Measurements from ENCODE around the gene MED8.

The MED8 gene

GRCh38 chr1:43345120-43345519 is 44.5 kb downstream of the MED8 start:
- no peak for FAIRE-seq
- TF ChIP-seq SPI1 (IDR thresholded peaks at IDR 0.05; ENCODE audit: low read depth, low read length) (no peak), POLR2AphosphoS5 (IDR thresholded peaks at IDR 0.05; ENCODE audit: low read depth, low read length) (no peak), POLR2A (IDR thresholded peaks at IDR 0.05; ENCODE audit: low read depth, low read length) (no peak), TAF1 (IDR thresholded peaks at IDR 0.05; ENCODE audit: low read depth, low read length) (no peak), PAX5 (IDR thresholded peaks at IDR 0.05; ENCODE audit: insufficient read depth, low read length, severe bottlenecking) (no peak), POU2F2 (IDR thresholded peaks at IDR 0.05; ENCODE audit: low read depth, low read length) (no peak)
- DNase-seq (ENCODE audit: insufficient read length, low spot score): no peak

- FAIRE-seq (no peak), DNase-seq (ENCODE audit: insufficient read length, low spot score) (no peak)
- TF ChIP-seq POLR2AphosphoS5 (IDR thresholded peaks at IDR 0.05; ENCODE audit: low read depth, low read length): no peak
- TF ChIP-seq SPI1 (IDR thresholded peaks at IDR 0.05; ENCODE audit: low read depth, low read length): no peak
- TF ChIP-seq POU2F2 (IDR thresholded peaks at IDR 0.05; ENCODE audit: low read depth, low read length): no peak
- TF ChIP-seq PAX5 (IDR thresholded peaks at IDR 0.05; ENCODE audit: insufficient read depth, low read length, severe bottlenecking): no peak
- no peak for TF ChIP-seq TAF1 (IDR thresholded peaks at IDR 0.05; ENCODE audit: low read depth, low read length)
- no peak for TF ChIP-seq POLR2A (IDR thresholded peaks at IDR 0.05; ENCODE audit: low read depth, low read length)
Observed at GRCh38 chr1:43344267-43344850, 45.2 kb downstream of the MED8 start.

- DNase-seq (ENCODE audit: insufficient read length, low spot score) (no peak), FAIRE-seq (no peak)
- TF ChIP-seq POLR2AphosphoS5 (IDR thresholded peaks at IDR 0.05; ENCODE audit: low read depth, low read length) (no peak), PAX5 (IDR thresholded peaks at IDR 0.05; ENCODE audit: insufficient read depth, low read length, severe bottlenecking) (no peak), POU2F2 (IDR thresholded peaks at IDR 0.05; ENCODE audit: low read depth, low read length) (no peak), SPI1 (IDR thresholded peaks at IDR 0.05; ENCODE audit: low read depth, low read length) (no peak), TAF1 (IDR thresholded peaks at IDR 0.05; ENCODE audit: low read depth, low read length) (no peak), POLR2A (IDR thresholded peaks at IDR 0.05; ENCODE audit: low read depth, low read length) (no peak)
Observed at GRCh38 chr1:43340559-43340958, 49.0 kb downstream of the MED8 start.

GRCh38 chr1:43339584-43340232 is 49.9 kb downstream of the MED8 start:
- TF ChIP-seq PAX5 (IDR thresholded peaks at IDR 0.05; ENCODE audit: insufficient read depth, low read length, severe bottlenecking) (no peak), POLR2AphosphoS5 (IDR thresholded peaks at IDR 0.05; ENCODE audit: low read depth, low read length) (no peak), POU2F2 (IDR thresholded peaks at IDR 0.05; ENCODE audit: low read depth, low read length) (no peak), POLR2A (IDR thresholded peaks at IDR 0.05; ENCODE audit: low read depth, low read length) (no peak), SPI1 (IDR thresholded peaks at IDR 0.05; ENCODE audit: low read depth, low read length) (no peak), TAF1 (IDR thresholded peaks at IDR 0.05; ENCODE audit: low read depth, low read length) (no peak)
- DNase-seq (ENCODE audit: insufficient read length, low spot score) (no peak), FAIRE-seq (no peak)

GRCh38 chr1:43338001-43338400 is 51.6 kb downstream of the MED8 start:
- FAIRE-seq: no peak
- no peak for TF ChIP-seq POLR2A (IDR thresholded peaks at IDR 0.05; ENCODE audit: low read depth, low read length)
- no peak for TF ChIP-seq POU2F2 (IDR thresholded peaks at IDR 0.05; ENCODE audit: low read depth, low read length)
- no peak for TF ChIP-seq POLR2AphosphoS5 (IDR thresholded peaks at IDR 0.05; ENCODE audit: low read depth, low read length)
- no peak for TF ChIP-seq PAX5 (IDR thresholded peaks at IDR 0.05; ENCODE audit: insufficient read depth, low read length, severe bottlenecking)
- TF ChIP-seq TAF1 (IDR thresholded peaks at IDR 0.05; ENCODE audit: low read depth, low read length): no peak
- TF ChIP-seq SPI1 (IDR thresholded peaks at IDR 0.05; ENCODE audit: low read depth, low read length): no peak
- DNase-seq (ENCODE audit: insufficient read length, low spot score): no peak

- TF ChIP-seq PAX5 (IDR thresholded peaks at IDR 0.05; ENCODE audit: insufficient read depth, low read length, severe bottlenecking): no peak
- TF ChIP-seq POU2F2 (IDR thresholded peaks at IDR 0.05; ENCODE audit: low read depth, low read length): no peak
- TF ChIP-seq POLR2A (IDR thresholded peaks at IDR 0.05; ENCODE audit: low read depth, low read length): no peak
- no peak for TF ChIP-seq SPI1 (IDR thresholded peaks at IDR 0.05; ENCODE audit: low read depth, low read length)
- no peak for TF ChIP-seq POLR2AphosphoS5 (IDR thresholded peaks at IDR 0.05; ENCODE audit: low read depth, low read length)
- no peak for TF ChIP-seq TAF1 (IDR thresholded peaks at IDR 0.05; ENCODE audit: low read depth, low read length)
- no peak for DNase-seq (ENCODE audit: insufficient read length, low spot score)
- no peak for FAIRE-seq
Observed at GRCh38 chr1:43337588-43337987, 52.0 kb downstream of the MED8 start, which contains the start of gene MPL. Gene MPL, plus strand, starts transcription at chr1:43337818. Its CDS starts 31 bp downstream, at chr1:43337849.

- no peak for TF ChIP-seq POU2F2 (IDR thresholded peaks at IDR 0.05; ENCODE audit: low read depth, low read length)
- no peak for TF ChIP-seq POLR2AphosphoS5 (IDR thresholded peaks at IDR 0.05; ENCODE audit: low read depth, low read length)
- no peak for TF ChIP-seq POLR2A (IDR thresholded peaks at IDR 0.05; ENCODE audit: low read depth, low read length)
- no peak for TF ChIP-seq SPI1 (IDR thresholded peaks at IDR 0.05; ENCODE audit: low read depth, low read length)
- no peak for TF ChIP-seq PAX5 (IDR thresholded peaks at IDR 0.05; ENCODE audit: insufficient read depth, low read length, severe bottlenecking)
- TF ChIP-seq TAF1 (IDR thresholded peaks at IDR 0.05; ENCODE audit: low read depth, low read length): no peak
- FAIRE-seq (no peak), DNase-seq (ENCODE audit: insufficient read length, low spot score) (no peak)
Observed at GRCh38 chr1:43334453-43335205, 55.0 kb downstream of the MED8 start.
